HEK293 (cell line): ENCODE measurements around the gene MRPS14.

Experiments
- REST ChIP-seq: fragments of 450-650 bp; formaldehyde crosslinking; IDR thresholded peaks from 2 replicates; pipeline ENCODE4 v1.5.1; 2016; ENCODE audit warnings: missing biosample characterization, missing genetic modification characterization
- ZBTB7A ChIP-seq: fragments of 450-650 bp; formaldehyde crosslinking; IDR thresholded peaks from 2 replicates; pipeline ENCODE4 v1.5.1; 2016; ENCODE audit warnings: low read depth, missing biosample characterization, missing genetic modification characterization
- ZNF146 ChIP-seq: fragments of 450-650 bp; formaldehyde crosslinking; IDR thresholded peaks from 2 replicates; pipeline ENCODE4 v1.5.1; 2016; ENCODE audit warnings: missing biosample characterization, missing genetic modification characterization
- ZNF155 ChIP-seq: fragments of 450-650 bp; formaldehyde crosslinking; IDR thresholded peaks from 2 replicates; pipeline ENCODE4 v1.5.1; 2016; ENCODE audit warnings: missing biosample characterization, missing genetic modification characterization
- ZNF274 ChIP-seq, 2 experiments: fragments of 200-500 bp in 1 of 2; fragments of 450-650 bp in 1 of 2; sonication (Bioruptor generic) in 1 of 2; formaldehyde crosslinking in 1 of 2; IDR thresholded peaks; 2 replicates each; pipeline versions ENCODE4 v1.5.1 to v1.6.1; 2014 to 2016; ENCODE audit warnings: borderline replicate concordance in 1 of 2, inconsistent platforms in 1 of 2, low read length in 1 of 2, missing biosample characterization in 1 of 2, missing genetic modification characterization in 1 of 2
- ZNF623 ChIP-seq: fragments of 450-650 bp; formaldehyde crosslinking; IDR thresholded peaks from 2 replicates; pipeline ENCODE4 v1.5.1; 2016; ENCODE audit warnings: missing biosample characterization, missing genetic modification characterization
- ZNF664 ChIP-seq: fragments of 450-650 bp; formaldehyde crosslinking; IDR thresholded peaks from 2 replicates; pipeline ENCODE4 v1.5.1; 2016; ENCODE audit warnings: missing biosample characterization, missing genetic modification characterization
- TF ChIP-seq, protein P1 (sequence below): fragments of 450-650 bp; formaldehyde crosslinking; IDR thresholded peaks from 2 replicates; pipeline ENCODE4 v1.5.1; 2016; ENCODE audit warnings: missing biosample characterization, missing genetic modification characterization
- TF ChIP-seq, protein P2 (sequence below): fragments of 450-650 bp; formaldehyde crosslinking; IDR thresholded peaks from 2 replicates; pipeline ENCODE4 v1.5.1; 2016; ENCODE audit warnings: missing biosample characterization, missing genetic modification characterization

DNA sequence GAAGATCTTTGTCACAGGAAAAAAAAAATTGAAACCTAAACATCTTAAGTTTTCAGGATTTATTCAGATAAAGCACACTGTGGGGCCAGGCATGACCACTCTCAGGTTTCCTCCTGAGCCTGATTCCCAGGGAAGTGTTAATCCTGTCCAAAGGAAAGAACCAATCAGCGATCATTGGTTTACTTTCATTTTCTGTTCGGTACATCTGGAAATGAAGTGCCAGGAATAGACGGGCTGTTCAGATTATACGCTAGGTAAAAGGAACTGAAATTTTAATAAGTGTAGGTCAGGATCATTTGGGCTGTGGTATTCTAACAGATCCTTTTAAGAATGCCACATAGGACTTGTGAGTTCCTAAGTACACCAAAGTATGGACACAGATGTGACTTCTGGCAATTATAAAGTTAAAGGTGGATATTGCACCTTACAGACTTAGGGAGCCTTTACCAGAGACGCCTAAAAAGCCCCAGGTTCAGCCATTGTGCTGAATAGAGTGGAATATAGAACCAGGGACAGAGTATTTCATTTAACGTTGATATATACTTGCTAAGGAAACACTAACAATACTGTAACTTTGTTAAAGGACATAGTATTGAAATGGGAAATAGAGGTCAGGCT lies 32.7 kb downstream of the MRPS14 start:
- TF ChIP-seq, protein P1, sequence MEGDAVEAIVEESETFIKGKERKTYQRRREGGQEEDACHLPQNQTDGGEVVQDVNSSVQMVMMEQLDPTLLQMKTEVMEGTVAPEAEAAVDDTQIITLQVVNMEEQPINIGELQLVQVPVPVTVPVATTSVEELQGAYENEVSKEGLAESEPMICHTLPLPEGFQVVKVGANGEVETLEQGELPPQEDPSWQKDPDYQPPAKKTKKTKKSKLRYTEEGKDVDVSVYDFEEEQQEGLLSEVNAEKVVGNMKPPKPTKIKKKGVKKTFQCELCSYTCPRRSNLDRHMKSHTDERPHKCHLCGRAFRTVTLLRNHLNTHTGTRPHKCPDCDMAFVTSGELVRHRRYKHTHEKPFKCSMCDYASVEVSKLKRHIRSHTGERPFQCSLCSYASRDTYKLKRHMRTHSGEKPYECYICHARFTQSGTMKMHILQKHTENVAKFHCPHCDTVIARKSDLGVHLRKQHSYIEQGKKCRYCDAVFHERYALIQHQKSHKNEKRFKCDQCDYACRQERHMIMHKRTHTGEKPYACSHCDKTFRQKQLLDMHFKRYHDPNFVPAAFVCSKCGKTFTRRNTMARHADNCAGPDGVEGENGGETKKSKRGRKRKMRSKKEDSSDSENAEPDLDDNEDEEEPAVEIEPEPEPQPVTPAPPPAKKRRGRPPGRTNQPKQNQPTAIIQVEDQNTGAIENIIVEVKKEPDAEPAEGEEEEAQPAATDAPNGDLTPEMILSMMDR = no peak
- TF ChIP-seq, protein P2, sequence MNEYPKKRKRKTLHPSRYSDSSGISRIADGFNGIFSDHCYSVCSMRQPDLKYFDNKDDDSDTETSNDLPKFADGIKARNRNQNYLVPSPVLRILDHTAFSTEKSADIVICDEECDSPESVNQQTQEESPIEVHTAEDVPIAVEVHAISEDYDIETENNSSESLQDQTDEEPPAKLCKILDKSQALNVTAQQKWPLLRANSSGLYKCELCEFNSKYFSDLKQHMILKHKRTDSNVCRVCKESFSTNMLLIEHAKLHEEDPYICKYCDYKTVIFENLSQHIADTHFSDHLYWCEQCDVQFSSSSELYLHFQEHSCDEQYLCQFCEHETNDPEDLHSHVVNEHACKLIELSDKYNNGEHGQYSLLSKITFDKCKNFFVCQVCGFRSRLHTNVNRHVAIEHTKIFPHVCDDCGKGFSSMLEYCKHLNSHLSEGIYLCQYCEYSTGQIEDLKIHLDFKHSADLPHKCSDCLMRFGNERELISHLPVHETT (tag by site-specific recombination) = no peak
- TF ChIP-seq REST (tag by site-specific recombination) (no peak), ZNF274 (IDR thresholded peaks at IDR 0.05; ENCODE audit: low read length) (no peak), ZNF274 (tag by site-specific recombination; IDR thresholded peaks at IDR 0.05; ENCODE audit: borderline replicate concordance) (no peak), ZNF146 (tag by site-specific recombination) (no peak), ZNF623 (tag by site-specific recombination) (no peak), ZNF155 (tag by site-specific recombination) (no peak), ZBTB7A (tag by site-specific recombination) (no peak), ZNF664 (tag by site-specific recombination) (0 out of 2 replicates have a peak, but pooled peaks have one; percentile 57)
